Chondrocyte (in vitro differentiated cells): ENCODE results near the gene C8A. TPM values are rescaled to one million over a fixed set of nuclear protein-coding genes. Genes with fewer than 3 reads are reported as not detected.

Source experiments
- DNase-seq: peaks from one replicate; pipeline ENCODE4 v3.0.0; 2021; ENCODE audit warnings: mixed read lengths, low spot score
- H3K27ac Mint-ChIP-seq: one replicate; pipeline ENCODE4 v1.8.0; 2021; ENCODE audit warnings: mild to moderate bottlenecking, moderate library complexity, mixed read lengths; ENCODE audit not compliant: unreplicated experiment
- H3K27me3 Mint-ChIP-seq: 2 replicates; pipeline ENCODE4 v1.8.0; 2021; ENCODE audit warnings: low read depth, mixed read lengths
- H3K36me3 Mint-ChIP-seq: 2 replicates; pipeline ENCODE4 v1.8.0; 2021; ENCODE audit warnings: low read depth, mixed read lengths
- H3K4me1 Mint-ChIP-seq: 2 replicates; pipeline ENCODE4 v1.8.0; 2021; ENCODE audit warnings: low read depth, mild to moderate bottlenecking, mixed read lengths
- H3K4me3 Mint-ChIP-seq: one replicate; pipeline ENCODE4 v1.8.0; 2021; ENCODE audit warnings: mild to moderate bottlenecking, moderate library complexity, mixed read lengths; ENCODE audit not compliant: unreplicated experiment
- H3K9me3 Mint-ChIP-seq: 2 replicates; pipeline ENCODE4 v1.8.0; 2021; ENCODE audit warnings: low read depth, mixed read lengths
- total RNA-seq: library from RNA; stranded (reverse); gene quantifications from 3 replicates; pipeline ENCODE4 v1.2.1, GENCODE V29; 2021
- TF ChIP-seq, protein P1 (sequence below): fragments of 200-600 bp; sonication (generic); IDR thresholded peaks from 2 replicates; pipeline ENCODE4 v1.5.0; 2021; ENCODE audit warnings: antibody characterized with exemption, mild to moderate bottlenecking, moderate library complexity

C8A gene
- total RNA-seq, 1 donor from 2014 or later = not detected

DNA sequence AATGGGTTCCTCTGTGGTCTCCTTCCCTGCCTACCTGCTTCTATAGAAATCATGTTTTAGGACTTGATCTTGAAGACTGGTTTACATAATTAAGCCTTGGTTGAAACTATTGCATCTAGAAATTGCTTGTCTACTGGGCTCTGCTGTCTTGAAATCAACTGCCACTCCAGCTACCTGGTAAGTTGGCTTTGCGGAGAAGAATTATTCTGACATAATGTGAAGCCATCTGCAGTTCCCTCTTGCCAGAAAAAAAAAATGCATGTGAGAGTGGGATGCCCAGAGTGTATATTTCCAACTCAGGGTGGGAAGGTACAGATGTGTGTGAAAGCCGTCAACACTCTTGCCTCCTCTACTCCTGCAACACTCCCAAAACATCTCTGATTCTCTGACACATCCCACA lies 84.0 kb downstream of the C8A start:
- TF ChIP-seq, protein P1, sequence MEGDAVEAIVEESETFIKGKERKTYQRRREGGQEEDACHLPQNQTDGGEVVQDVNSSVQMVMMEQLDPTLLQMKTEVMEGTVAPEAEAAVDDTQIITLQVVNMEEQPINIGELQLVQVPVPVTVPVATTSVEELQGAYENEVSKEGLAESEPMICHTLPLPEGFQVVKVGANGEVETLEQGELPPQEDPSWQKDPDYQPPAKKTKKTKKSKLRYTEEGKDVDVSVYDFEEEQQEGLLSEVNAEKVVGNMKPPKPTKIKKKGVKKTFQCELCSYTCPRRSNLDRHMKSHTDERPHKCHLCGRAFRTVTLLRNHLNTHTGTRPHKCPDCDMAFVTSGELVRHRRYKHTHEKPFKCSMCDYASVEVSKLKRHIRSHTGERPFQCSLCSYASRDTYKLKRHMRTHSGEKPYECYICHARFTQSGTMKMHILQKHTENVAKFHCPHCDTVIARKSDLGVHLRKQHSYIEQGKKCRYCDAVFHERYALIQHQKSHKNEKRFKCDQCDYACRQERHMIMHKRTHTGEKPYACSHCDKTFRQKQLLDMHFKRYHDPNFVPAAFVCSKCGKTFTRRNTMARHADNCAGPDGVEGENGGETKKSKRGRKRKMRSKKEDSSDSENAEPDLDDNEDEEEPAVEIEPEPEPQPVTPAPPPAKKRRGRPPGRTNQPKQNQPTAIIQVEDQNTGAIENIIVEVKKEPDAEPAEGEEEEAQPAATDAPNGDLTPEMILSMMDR = no peak
- Mint-ChIP-seq H3K9me3 (no peaks in the 10 kb centered on the region), H3K4me3 (no peak overlapping the region), H3K27me3 (peaks cover 18% of the 10 kb centered on the region), H3K36me3 (no peaks in the 10 kb centered on the region), H3K27ac (no peak overlapping the region), H3K4me1 (no peaks in the 10 kb centered on the region)
- no peak for DNase-seq

DNA sequence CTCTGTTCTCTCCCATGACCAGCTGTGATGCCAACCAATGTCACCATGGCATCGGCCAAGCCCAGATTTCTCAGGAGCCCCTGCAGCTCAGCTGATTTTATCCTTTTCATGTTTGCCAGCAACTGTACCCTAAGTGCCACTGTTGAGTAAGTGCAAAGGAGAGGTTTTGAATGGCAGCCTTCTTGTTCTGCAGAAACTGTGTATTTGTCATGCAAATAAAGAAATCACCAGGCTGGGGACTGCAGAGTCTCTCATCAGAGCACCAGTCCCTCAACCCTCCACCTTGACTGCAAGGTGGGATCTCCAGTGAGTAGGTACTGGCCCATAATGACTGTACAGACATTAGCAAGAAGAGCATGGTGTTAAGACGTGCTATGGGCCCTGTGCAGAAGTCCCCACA lies 84.6 kb downstream of the C8A start:
- Mint-ChIP-seq H3K27me3 (peaks cover 18% of the 10 kb centered on the region), H3K4me1 (no peaks in the 10 kb centered on the region), H3K4me3 (no peak overlapping the region), H3K36me3 (no peaks in the 10 kb centered on the region), H3K27ac (no peak overlapping the region), H3K9me3 (no peaks in the 10 kb centered on the region)
- TF ChIP-seq, protein P1 = no peak
- DNase-seq = no peak

DNA sequence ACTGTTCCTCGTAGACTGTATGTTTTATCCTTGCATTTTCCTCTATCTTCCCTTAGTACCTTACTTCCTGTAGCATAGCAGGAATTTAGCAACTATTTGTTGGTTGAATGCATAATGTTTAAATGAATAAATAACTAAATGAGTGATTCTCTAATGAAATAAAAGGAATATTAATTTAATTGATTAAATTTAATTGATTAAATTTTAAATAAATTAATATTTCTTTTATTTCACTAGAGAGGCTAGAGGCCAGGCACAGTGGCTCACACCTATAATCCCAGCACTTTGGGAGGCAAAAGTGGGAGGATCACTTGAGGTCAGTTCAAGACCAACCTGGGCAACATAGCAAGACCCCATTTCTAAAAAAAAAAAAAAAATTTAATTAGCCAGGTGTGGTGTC lies 85.4 kb downstream of the C8A start:
- Mint-ChIP-seq H3K36me3 (no peaks in the 10 kb centered on the region), H3K4me3 (no peak overlapping the region), H3K9me3 (no peaks in the 10 kb centered on the region), H3K4me1 (no peaks in the 10 kb centered on the region), H3K27ac (no peak overlapping the region), H3K27me3 (peaks cover 21% of the 10 kb centered on the region)
- TF ChIP-seq, protein P1 = no peak
- no peak for DNase-seq

DNA sequence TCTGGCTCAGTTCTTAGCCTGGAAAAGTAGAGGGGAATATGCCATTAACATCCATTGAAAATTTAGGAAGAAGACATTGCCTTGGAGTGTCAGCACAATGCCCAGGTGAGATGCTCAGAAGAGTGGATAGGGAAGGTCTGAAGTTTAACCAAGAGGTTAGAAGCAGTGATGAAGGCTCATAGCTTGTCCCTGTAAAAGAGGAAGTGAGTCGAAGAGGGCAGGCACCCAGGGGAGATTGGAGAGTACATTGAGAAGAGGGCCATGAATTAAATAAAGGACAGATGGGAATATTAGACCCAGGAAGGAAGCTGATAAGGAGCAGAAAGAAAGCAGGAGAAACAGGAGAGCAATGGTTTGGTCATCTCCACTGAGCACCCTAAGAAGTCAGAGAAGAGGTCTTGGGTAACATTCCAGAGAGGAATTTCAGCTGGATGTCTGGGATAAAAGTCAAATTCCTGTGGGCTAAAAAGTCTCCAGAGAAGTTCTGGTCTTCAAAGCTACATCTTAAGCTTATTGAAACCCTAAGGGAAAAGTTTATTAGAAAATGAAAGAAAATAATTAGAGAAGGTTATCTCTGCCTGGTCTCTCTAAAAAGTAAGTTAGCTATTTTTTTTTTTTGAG lies 93.9 kb downstream of the C8A start:
- no peak for DNase-seq
- Mint-ChIP-seq H3K9me3 (no peaks in the 10 kb centered on the region), H3K36me3 (no peaks in the 10 kb centered on the region), H3K27ac (no peak overlapping the region), H3K4me1 (no peaks in the 10 kb centered on the region), H3K4me3 (no peak overlapping the region), H3K27me3 (peaks cover 3% of the 10 kb centered on the region)
- TF ChIP-seq, protein P1 = no peak

DNA sequence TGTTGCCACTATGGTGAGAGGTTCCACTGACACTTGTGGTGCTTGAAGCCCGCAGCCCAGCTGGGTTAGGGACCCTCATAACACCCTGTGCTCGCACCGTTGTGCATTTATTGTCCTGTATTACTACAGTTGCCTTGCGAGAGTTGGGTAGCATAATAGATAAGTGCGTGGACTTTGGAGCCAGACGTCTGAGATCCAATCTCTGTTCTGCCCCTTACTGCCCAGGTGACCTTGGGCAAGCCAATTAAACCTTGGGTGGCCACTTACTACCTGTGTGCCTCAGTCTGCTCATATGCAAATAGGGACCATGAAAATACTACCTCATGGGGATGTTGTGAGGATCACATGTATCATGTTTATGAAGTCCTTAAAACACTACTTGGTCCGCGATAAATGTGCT lies 97.9 kb downstream of the C8A start:
- no peak for DNase-seq
- TF ChIP-seq, protein P1 = no peak
- Mint-ChIP-seq H3K36me3 (no peaks in the 10 kb centered on the region), H3K4me3 (no peak overlapping the region), H3K27ac (no peak overlapping the region), H3K9me3 (no peaks in the 10 kb centered on the region), H3K27me3 (peaks cover 8% of the 10 kb centered on the region), H3K4me1 (no peaks in the 10 kb centered on the region)
